Adrenal gland (tissue), 5 donors: Measurements from ENCODE around the gene AGPAT2.

ENCODE experiments used
- CTCF ChIP-seq, 6 experiments: fragments of 450-650 bp in 4 of 6; fragments of 200-600 bp in 2 of 6; sonication (generic) in 1 of 6; IDR thresholded peaks; 1 replicate in 5 of 6; 2 replicates in 1 of 6; pipeline versions ENCODE4 v1.5.1 to v1.8.0; 2016 to 2021; ENCODE audit warnings: antibody characterized with exemption in 6 of 6, mild to moderate bottlenecking in 2 of 6, moderate library complexity in 1 of 6
- POLR2A ChIP-seq, 2 donors: fragments of 450-650 bp; IDR thresholded peaks; one replicate each; pipeline ENCODE4 v1.6.1; 2017; ENCODE audit warnings: antibody characterized with exemption in 2 of 2, mild to moderate bottlenecking in 2 of 2, moderate library complexity in 1 of 2
- donor health status: DM: no; HTN: no; CAD: no.

- TF ChIP-seq CTCF (IDR thresholded peaks at IDR 0.05) (no peak), POLR2A (IDR thresholded peaks at IDR 0.05) (no peak)
These were observed 35.4 kb downstream of the AGPAT2 start for GRCh38 chr9:136651860-136652259.
